SK-N-SH (cell line): ENCODE data around the gene PRKD2. TPM values are rescaled to one million over a fixed set of nuclear protein-coding genes. Genes with fewer than 3 reads are reported as not detected.

Experiments used
- CTCF ChIA-PET: fragments of 300-600, 350-600 bp; formaldehyde crosslinking; extraction: SDS; loops from one replicate; lab custom pipeline; 2021; lab: Yijun Ruan, JAX
- POLR2A ChIA-PET: fragments of 350-600 bp; sonication (Branson Sonifier 250); formaldehyde crosslinking; extraction: SDS; loops from one replicate; lab custom pipeline; 2020; ENCODE audit warnings: antibody characterized with exemption, inconsistent platforms; lab: Yijun Ruan, JAX
- DNase-seq: peaks from one replicate; pipeline ENCODE4 v3.0.0; 2012
- H2AFZ ChIP-seq: fragments of 200-600 bp; sonication (generic); 2 replicates; pipeline ENCODE4 v1.8.1; 2016; ENCODE audit warnings: antibody characterized with exemption, mild to moderate bottlenecking, low read depth
- H3F3A ChIP-seq: fragments of 200-600 bp; sonication (generic); replicated peaks from 2 replicates; pipeline ENCODE3; 2016; ENCODE audit warnings: antibody characterized with exemption, mild to moderate bottlenecking; ENCODE audit not compliant: insufficient read depth
- H3K27ac ChIP-seq, 2 experiments: fragments of 200-500 bp in 1 of 2; fragments of 200-600 bp in 1 of 2; sonication (Bioruptor generic) in 1 of 2; sonication (generic), shearing (Covaris generic) in 1 of 2; 2 replicates each; pipeline versions ENCODE4 v1.5.1 to v1.6.1; 2014 to 2016; ENCODE audit warnings: low read depth in 2 of 2, inconsistent platforms in 1 of 2, low read length in 1 of 2, mild to moderate bottlenecking in 1 of 2, mixed read lengths in 1 of 2
- H3K27me3 ChIP-seq: fragments of 200-600 bp; sonication (generic), shearing (Covaris generic); 2 replicates; pipeline ENCODE4 v1.6.1; 2016; ENCODE audit warnings: mixed run types; ENCODE audit not compliant: insufficient read depth
- H3K36me3 ChIP-seq, 2 experiments: fragments of 200-500 bp in 1 of 2; fragments of 200-600 bp in 1 of 2; sonication (Bioruptor generic) in 1 of 2; sonication (generic) in 1 of 2; replicated peaks in 1 of 2; 2 replicates each; pipeline versions ENCODE3 to v1.5.1; 2014 to 2016; ENCODE audit warnings: low read length in 1 of 2, mild to moderate bottlenecking in 1 of 2; ENCODE audit not compliant: insufficient read depth in 2 of 2, control insufficient read depth in 1 of 2
- H3K4me1 ChIP-seq, 2 experiments: fragments of 200-500 bp in 1 of 2; fragments of 200-600 bp in 1 of 2; sonication (Bioruptor generic) in 1 of 2; sonication (generic), shearing (Covaris generic) in 1 of 2; 2 replicates each; pipeline versions ENCODE4 v1.5.1 to v1.6.1; 2014 to 2016; ENCODE audit warnings: low read depth in 1 of 2, low read length in 1 of 2, mixed run types in 1 of 2; ENCODE audit not compliant: insufficient read depth in 2 of 2, control insufficient read depth in 1 of 2
- H3K4me2 ChIP-seq: fragments of 200-600 bp; sonication (generic), shearing (Covaris generic); 2 replicates; pipeline ENCODE4 v1.6.1; 2017; ENCODE audit warnings: mixed run types
- H3K4me3 ChIP-seq, 2 experiments: fragments of 200-500 bp in 1 of 2; fragments of 200-600 bp in 1 of 2; sonication (Bioruptor generic) in 1 of 2; sonication (generic), shearing (Covaris generic) in 1 of 2; 2 replicates each; pipeline versions ENCODE4 v1.5.1 to v1.8.1; 2014 to 2016; ENCODE audit warnings: low read depth in 2 of 2, inconsistent platforms in 1 of 2, low read length in 1 of 2, mild to moderate bottlenecking in 1 of 2, mixed read lengths in 1 of 2, moderate library complexity in 1 of 2
- H3K79me2 ChIP-seq: fragments of 200-600 bp; sonication (generic); 2 replicates; pipeline ENCODE4 v1.8.1; 2017; ENCODE audit warnings: mild to moderate bottlenecking; ENCODE audit not compliant: insufficient read depth
- H3K9ac ChIP-seq: fragments of 200-600 bp; sonication (generic); 2 replicates; pipeline ENCODE4 v1.6.1; 2017; ENCODE audit warnings: mixed run types
- H3K9me2 ChIP-seq: fragments of 200-600 bp; sonication (generic); 2 replicates; pipeline ENCODE4 v1.6.1; 2017; ENCODE audit warnings: mixed run types
- H3K9me3 ChIP-seq: fragments of 200-600 bp; sonication (generic); 2 replicates; pipeline ENCODE4 v1.6.1; 2017; ENCODE audit warnings: mixed run types, mild to moderate bottlenecking, moderate library complexity
- H4K20me1 ChIP-seq: fragments of 200-600 bp; sonication (generic); 2 replicates; pipeline ENCODE4 v1.6.1; 2017; ENCODE audit warnings: mild to moderate bottlenecking, mixed run types; ENCODE audit not compliant: insufficient read depth
- ELF1 ChIP-seq: IDR thresholded peaks from 2 replicates; pipeline ENCODE4 v1.4.0; 2012
- FOXM1 ChIP-seq: IDR thresholded peaks from 2 replicates; pipeline ENCODE4 v1.4.0; 2012; ENCODE audit warnings: low read depth, mild to moderate bottlenecking
- JUND ChIP-seq: IDR thresholded peaks from 2 replicates; pipeline ENCODE4 v1.4.0; 2012
- NFIC ChIP-seq: IDR thresholded peaks from 2 replicates; pipeline ENCODE4 v1.4.0; 2012; ENCODE audit warnings: borderline replicate concordance
- RAD21 ChIP-seq: IDR thresholded peaks from 2 replicates; pipeline ENCODE4 v1.6.1; 2012; ENCODE audit warnings: mild to moderate bottlenecking, low read length
- RCOR1 ChIP-seq: fragments of 150-350 bp; IDR thresholded peaks from 2 replicates; pipeline ENCODE4 v1.6.1; 2017; ENCODE audit warnings: antibody characterized with exemption, low read length
- RXRA ChIP-seq: IDR thresholded peaks from 2 replicates; pipeline ENCODE4 v1.4.0; 2012; ENCODE audit warnings: low read depth, mild to moderate bottlenecking, borderline replicate concordance
- SIN3A ChIP-seq: IDR thresholded peaks from 2 replicates; pipeline ENCODE4 v1.6.1; 2012; ENCODE audit warnings: low read depth, mild to moderate bottlenecking, low read length, moderate library complexity, borderline replicate concordance
- YY1 ChIP-seq: IDR thresholded peaks from 2 replicates; pipeline ENCODE4 v1.4.0; 2012; ENCODE audit warnings: low read depth, mild to moderate bottlenecking
- WGBS: methylation state at CpG from one replicate; pipeline ENCODE4 v1.1.6; 2017; ENCODE audit warnings: low lambda C conversion rate; 5-methylcytosine and 5-hydroxymethylcytosine counted together
- polyA plus RNA-seq, 3 experiments: library from polyadenylated mRNA; depleted of rRNA; stranded (reverse); fragments of >200 nt; gene quantifications; 2 replicates each; pipeline ENCODE4 v1.2.3, GENCODE V29; 2012
- TF ChIP-seq, protein P1 (sequence below): IDR thresholded peaks from 2 replicates; pipeline ENCODE4 v1.6.1; 2012; ENCODE audit warnings: mild to moderate bottlenecking, low read depth, low read length, moderate library complexity
- TF ChIP-seq, protein P2 (sequence below): IDR thresholded peaks from 2 replicates; pipeline ENCODE4; 2012
- TF ChIP-seq, protein P3 (sequence below): fragments of 150-350 bp; IDR thresholded peaks from 2 replicates; pipeline ENCODE4 v1.6.1; 2017; ENCODE audit warnings: antibody characterized with exemption, low read length, low read depth, borderline replicate concordance
- TF ChIP-seq, protein P4 (sequence below): fragments of 150-350 bp; IDR thresholded peaks from 2 replicates; pipeline ENCODE4 v1.6.1; 2016; ENCODE audit warnings: mild to moderate bottlenecking, low read depth, low read length

Gene PRKD2
- polyA plus RNA-seq, 1 of the 3 experiments (the other 2 are of a cell fraction) = 21.4 TPM

DNA sequence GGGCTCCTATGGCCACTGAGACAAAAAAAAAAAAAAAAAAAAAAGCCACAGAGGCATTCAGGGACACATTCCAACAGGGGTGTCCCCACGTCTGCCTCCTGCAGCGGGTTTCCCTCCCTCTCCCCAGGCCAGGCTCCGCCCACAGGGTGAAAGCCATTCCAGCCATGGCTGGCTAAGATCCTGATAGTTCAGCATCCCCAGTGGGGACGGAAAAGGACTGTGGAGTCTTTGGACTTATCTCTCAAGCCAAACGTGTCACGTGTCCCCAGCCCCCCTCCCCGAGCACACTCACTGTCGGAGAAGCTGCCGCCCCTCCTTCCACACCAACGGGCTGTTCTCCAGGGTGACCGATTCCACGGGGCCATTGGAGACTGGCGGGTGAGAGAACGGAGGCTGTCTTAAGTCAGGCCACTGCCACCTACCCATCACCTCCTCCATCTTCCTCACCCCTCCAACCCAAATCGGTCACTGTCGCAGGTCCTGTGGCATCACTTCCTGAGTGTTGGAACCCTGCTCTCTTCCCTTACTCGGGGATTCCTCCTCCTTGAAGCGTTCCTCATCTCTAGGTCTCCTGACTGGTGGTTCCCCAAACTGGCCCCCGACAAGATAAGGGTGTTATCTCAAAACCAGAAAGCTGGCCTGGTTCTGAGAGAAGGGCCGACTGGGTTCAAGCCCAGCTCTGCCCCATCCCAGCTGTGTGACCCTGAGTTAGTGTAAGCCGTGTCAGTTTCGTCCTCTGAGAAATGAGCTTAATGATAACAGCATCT is 19.8 kb upstream of the PRKD2 start:
- Histone ChIP-seq H3K27ac (no peak overlapping the region; a peak in 1 of 4 replicates), H3K9me2 (no peaks in the 10 kb centered on the region), H4K20me1 (peaks cover 72% of the 10 kb centered on the region), H3K9me3 (no peaks in the 10 kb centered on the region), H3K4me3 (no peak overlapping the region), H3F3A (peaks cover 12% of the 10 kb centered on the region), H3K9ac (no peak overlapping the region), H3K27me3 (no peaks in the 10 kb centered on the region), H2AFZ (no peak overlapping the region), H3K36me3 (peaks cover 25 to 61% of the 10 kb centered on the region in 2 experiments), H3K4me1 (peaks cover 5 to 8% of the 10 kb centered on the region in 2 experiments; a peak in 2 of 4 replicates), H3K4me2 (no peak overlapping the region), H3K79me2 (peaks cover 94% of the 10 kb centered on the region)
- POLR2A ChIA-PET = no interaction called here
- 89% methylated on average over 18 of the region's 22 CpGs for WGBS
- TF ChIP-seq NFIC (no peak), JUND (no peak), YY1 (no peak), RXRA (no peak), FOXM1 (no peak), RCOR1 (no peak), RAD21 (no peak), ELF1 (no peak), SIN3A (no peak)
- TF ChIP-seq, protein P1, sequence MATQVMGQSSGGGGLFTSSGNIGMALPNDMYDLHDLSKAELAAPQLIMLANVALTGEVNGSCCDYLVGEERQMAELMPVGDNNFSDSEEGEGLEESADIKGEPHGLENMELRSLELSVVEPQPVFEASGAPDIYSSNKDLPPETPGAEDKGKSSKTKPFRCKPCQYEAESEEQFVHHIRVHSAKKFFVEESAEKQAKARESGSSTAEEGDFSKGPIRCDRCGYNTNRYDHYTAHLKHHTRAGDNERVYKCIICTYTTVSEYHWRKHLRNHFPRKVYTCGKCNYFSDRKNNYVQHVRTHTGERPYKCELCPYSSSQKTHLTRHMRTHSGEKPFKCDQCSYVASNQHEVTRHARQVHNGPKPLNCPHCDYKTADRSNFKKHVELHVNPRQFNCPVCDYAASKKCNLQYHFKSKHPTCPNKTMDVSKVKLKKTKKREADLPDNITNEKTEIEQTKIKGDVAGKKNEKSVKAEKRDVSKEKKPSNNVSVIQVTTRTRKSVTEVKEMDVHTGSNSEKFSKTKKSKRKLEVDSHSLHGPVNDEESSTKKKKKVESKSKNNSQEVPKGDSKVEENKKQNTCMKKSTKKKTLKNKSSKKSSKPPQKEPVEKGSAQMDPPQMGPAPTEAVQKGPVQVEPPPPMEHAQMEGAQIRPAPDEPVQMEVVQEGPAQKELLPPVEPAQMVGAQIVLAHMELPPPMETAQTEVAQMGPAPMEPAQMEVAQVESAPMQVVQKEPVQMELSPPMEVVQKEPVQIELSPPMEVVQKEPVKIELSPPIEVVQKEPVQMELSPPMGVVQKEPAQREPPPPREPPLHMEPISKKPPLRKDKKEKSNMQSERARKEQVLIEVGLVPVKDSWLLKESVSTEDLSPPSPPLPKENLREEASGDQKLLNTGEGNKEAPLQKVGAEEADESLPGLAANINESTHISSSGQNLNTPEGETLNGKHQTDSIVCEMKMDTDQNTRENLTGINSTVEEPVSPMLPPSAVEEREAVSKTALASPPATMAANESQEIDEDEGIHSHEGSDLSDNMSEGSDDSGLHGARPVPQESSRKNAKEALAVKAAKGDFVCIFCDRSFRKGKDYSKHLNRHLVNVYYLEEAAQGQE = no peak
- TF ChIP-seq, protein P2, sequence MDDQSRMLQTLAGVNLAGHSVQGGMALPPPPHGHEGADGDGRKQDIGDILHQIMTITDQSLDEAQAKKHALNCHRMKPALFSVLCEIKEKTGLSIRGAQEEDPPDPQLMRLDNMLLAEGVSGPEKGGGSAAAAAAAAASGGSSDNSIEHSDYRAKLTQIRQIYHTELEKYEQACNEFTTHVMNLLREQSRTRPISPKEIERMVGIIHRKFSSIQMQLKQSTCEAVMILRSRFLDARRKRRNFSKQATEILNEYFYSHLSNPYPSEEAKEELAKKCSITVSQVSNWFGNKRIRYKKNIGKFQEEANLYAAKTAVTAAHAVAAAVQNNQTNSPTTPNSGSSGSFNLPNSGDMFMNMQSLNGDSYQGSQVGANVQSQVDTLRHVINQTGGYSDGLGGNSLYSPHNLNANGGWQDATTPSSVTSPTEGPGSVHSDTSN = no peak
- TF ChIP-seq, protein P3, sequence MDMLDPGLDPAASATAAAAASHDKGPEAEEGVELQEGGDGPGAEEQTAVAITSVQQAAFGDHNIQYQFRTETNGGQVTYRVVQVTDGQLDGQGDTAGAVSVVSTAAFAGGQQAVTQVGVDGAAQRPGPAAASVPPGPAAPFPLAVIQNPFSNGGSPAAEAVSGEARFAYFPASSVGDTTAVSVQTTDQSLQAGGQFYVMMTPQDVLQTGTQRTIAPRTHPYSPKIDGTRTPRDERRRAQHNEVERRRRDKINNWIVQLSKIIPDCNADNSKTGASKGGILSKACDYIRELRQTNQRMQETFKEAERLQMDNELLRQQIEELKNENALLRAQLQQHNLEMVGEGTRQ = no peak
- TF ChIP-seq, protein P4, sequence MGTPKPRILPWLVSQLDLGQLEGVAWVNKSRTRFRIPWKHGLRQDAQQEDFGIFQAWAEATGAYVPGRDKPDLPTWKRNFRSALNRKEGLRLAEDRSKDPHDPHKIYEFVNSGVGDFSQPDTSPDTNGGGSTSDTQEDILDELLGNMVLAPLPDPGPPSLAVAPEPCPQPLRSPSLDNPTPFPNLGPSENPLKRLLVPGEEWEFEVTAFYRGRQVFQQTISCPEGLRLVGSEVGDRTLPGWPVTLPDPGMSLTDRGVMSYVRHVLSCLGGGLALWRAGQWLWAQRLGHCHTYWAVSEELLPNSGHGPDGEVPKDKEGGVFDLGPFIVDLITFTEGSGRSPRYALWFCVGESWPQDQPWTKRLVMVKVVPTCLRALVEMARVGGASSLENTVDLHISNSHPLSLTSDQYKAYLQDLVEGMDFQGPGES = no peak
- CTCF ChIA-PET = interaction anchor here (0.9 to 4.0 kb wide), 5 partner anchors 9 to 104 kb away, joined by 3 to 32 read pairs (median 3); partner anchors contain the start of gene FKRP
- no peak for DNase-seq
